Measurements from ENCODE around the gene NFIX.

Gene NFIX

GRCh38 chr19:13014921-13015280, 19.6 kb downstream of the NFIX start:
- no peak for TF ChIP-seq CTCF (conservative IDR thresholded peaks at IDR 0.05; ENCODE audit: low read depth, low read length)
- H3K4me3 ChIP-seq (ENCODE audit: low read length): no peak overlapping the region
- no peak for DNase-seq (ENCODE audit: low read depth)

- no peak overlapping the region for H3K4me3 ChIP-seq (ENCODE audit: low read length)
- TF ChIP-seq CTCF (conservative IDR thresholded peaks at IDR 0.05; ENCODE audit: low read depth, low read length): no peak
- DNase-seq (ENCODE audit: low read depth): no peak
Measured at GRCh38 chr19:13015361-13016223, 20.3 kb downstream of the NFIX start.

- no peak for DNase-seq (ENCODE audit: low read depth)
- TF ChIP-seq CTCF (conservative IDR thresholded peaks at IDR 0.05; ENCODE audit: low read depth, low read length): no peak
- no peak overlapping the region for H3K4me3 ChIP-seq (ENCODE audit: low read length)
Measured at GRCh38 chr19:13016245-13016627, 21.0 kb downstream of the NFIX start.

- H3K4me3 ChIP-seq (ENCODE audit: low read length): no peak overlapping the region
- no peak for TF ChIP-seq CTCF (conservative IDR thresholded peaks at IDR 0.05; ENCODE audit: low read depth, low read length)
- DNase-seq (ENCODE audit: low read depth): no peak
Measured at GRCh38 chr19:13016628-13017305, 21.5 kb downstream of the NFIX start.

- no peak for TF ChIP-seq CTCF (conservative IDR thresholded peaks at IDR 0.05; ENCODE audit: low read depth, low read length)
- no peak overlapping the region for H3K4me3 ChIP-seq (ENCODE audit: low read length)
- DNase-seq (ENCODE audit: low read depth): no peak
Measured at GRCh38 chr19:13017306-13018034, 22.2 kb downstream of the NFIX start.

- no peak for TF ChIP-seq CTCF (conservative IDR thresholded peaks at IDR 0.05; ENCODE audit: low read depth, low read length)
- DNase-seq (ENCODE audit: low read depth): no peak
- no peak overlapping the region for H3K4me3 ChIP-seq (ENCODE audit: low read length)
Measured at GRCh38 chr19:13018035-13018914, 23.0 kb downstream of the NFIX start.

Data from retinal pigment epithelial cell (primary cell).